Epithelial cell of esophagus (primary cell): ENCODE measurements around the gene CTRL.
A peak's percentile ranks its signal among the peaks of the same experiment; 100 is the strongest.

Source experiments
- DNase-seq: peaks from one replicate; pipeline ENCODE4 v3.0.0; 2010; ENCODE audit warnings: low read depth
- H3K4me3 ChIP-seq: 2 replicates; pipeline ENCODE4 v1.5.1; 2011; ENCODE audit warnings: mild to moderate bottlenecking, low read length, control low read depth
- CTCF ChIP-seq: IDR thresholded peaks from 2 replicates; pipeline ENCODE4 v1.5.1; 2011; ENCODE audit warnings: low read depth, mild to moderate bottlenecking, low read length, control low read depth, inconsistent platforms; ENCODE audit not compliant: insufficient read depth; ENCODE audit errors: missing control alignments

The CTRL gene

DNA sequence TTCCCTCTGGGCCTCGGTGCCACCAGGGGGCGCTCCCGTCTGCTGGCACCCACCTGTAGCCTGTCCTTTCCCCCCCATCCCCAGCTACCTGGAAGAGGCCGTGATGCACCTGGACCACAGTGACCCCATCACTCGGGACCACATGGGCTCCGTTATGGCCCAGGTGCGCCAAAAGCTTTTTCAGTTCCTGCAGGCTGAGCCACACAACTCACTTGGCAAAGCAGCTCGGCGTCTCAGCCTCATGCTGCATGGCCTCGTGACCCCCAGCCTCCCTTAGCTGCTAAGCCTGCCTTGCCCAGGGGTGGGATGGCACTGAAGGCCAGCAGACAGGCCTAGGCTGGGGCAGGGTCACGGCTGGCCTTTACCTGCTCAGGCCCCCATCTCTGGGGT is 47.8 kb downstream of the CTRL start:
- DNase-seq: peak; percentile 76
- peak; percentile 93 for TF ChIP-seq CTCF
- no peak overlapping the region for H3K4me3 ChIP-seq

DNA sequence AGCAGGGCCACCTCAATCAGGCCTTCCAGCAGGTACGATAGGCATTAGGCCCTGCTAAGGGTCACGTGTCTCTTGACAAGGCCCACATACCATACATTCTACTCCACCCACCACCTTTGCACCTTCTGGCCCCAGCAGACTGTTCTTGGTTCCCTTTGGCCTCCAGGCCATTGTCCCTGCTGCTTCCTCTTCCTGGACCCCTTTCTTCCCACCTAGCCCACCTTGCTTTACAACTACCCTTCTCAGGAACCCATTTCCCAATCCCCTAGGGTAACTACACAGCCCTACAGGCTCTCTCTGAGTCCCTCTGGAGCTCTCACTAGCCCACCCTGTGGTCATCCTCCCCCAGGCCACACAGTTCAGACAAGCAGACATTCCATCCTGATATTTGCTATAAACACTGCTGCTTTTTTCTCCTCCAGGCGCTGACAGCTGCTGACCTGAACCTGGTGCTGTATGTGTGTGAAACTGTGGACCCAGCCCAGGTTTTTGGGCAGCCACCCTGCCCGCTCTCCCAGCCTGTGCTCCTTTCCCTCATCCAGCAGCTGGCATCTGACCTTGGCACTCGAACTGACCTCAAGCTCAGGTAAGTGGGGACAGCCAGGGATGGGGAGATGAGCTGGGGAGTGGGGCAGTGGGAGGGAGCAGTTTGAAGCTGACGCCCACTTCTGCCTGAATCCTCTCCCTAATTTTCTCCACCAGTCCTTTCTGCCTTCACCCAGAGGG is 48.4 kb downstream of the CTRL start:
- no peak for TF ChIP-seq CTCF
- no peak overlapping the region for H3K4me3 ChIP-seq
- no peak for DNase-seq

DNA sequence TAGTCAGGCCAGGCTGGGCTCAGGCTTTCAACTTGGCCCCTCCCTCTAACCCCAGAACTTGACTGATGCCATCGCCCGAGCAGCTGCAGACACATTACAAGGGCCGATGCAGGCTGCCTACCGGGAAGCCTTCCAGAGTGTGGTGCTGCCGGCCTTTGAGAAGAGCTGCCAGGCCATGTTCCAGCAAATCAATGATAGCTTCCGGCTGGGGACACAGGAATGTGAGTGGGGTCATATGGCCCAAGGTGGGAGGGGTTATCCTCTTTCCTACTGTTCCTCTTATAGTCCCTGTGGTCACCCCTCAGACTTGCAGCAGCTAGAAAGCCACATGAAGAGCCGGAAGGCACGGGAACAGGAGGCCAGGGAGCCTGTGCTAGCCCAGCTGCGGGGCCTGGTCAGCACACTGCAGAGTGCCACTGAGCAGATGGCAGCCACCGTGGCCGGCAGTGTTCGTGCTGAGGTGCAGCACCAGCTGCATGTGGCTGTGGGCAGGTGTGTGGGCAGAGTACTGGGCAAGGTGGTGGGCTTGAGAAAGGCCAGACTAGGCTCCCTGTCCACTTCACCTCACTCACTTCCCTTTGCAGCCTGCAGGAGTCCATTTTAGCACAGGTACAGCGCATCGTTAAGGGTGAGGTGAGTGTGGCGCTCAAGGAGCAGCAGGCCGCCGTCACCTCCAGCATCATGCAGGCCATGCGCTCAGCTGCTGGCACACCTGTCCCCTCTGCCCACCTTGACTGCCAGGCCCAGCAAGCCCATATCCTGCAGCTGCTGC is 49.1 kb downstream of the CTRL start:
- DNase-seq: no peak
- no peak overlapping the region for H3K4me3 ChIP-seq
- TF ChIP-seq CTCF: no peak

- TF ChIP-seq CTCF: no peak
- no peak for DNase-seq
- no peak overlapping the region for H3K4me3 ChIP-seq
These were observed 50.0 kb downstream of the CTRL start for GRCh38 chr16:67881621-67882161.

DNA sequence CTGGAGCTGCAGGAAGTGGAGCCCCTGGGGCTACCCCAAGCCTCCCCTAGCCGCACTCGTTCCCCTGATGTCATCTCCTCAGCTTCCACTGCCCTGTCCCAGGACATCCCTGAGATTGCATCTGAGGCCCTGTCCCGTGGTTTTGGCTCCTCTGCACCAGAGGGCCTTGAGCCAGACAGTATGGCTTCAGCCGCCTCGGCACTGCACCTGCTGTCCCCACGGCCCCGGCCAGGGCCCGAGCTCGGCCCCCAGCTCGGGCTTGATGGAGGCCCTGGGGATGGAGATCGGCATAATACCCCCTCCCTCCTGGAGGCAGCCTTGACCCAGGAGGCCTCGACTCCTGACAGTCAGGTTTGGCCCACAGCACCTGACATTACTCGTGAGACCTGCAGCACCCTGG is 51.1 kb downstream of the CTRL start:
- no peak for DNase-seq
- no peak for TF ChIP-seq CTCF
- no peak overlapping the region for H3K4me3 ChIP-seq

GRCh38 chr16:67879936-67880335 is 51.7 kb downstream of the CTRL start:
- TF ChIP-seq CTCF: no peak
- no peak for DNase-seq
- H3K4me3 ChIP-seq: no peak overlapping the region
